Left ventricle myocardium inferior (tissue), 1 donor: ENCODE measurements around the gene POMGNT2. TPM values are rescaled to one million over a fixed set of nuclear protein-coding genes. Genes with fewer than 3 reads are reported as not detected.

Experiments
- DNase-seq: peaks from one replicate; pipeline ENCODE4 v3.0.0-alpha.2; 2020
- H3K27ac ChIP-seq: fragments of 200-600 bp; replicated peaks from 2 replicates; pipeline ENCODE4 v1.8.0; 2021
- H3K27me3 ChIP-seq: fragments of 200-600 bp; 2 replicates; pipeline ENCODE4 v1.8.0; 2021; ENCODE audit warnings: low read depth
- H3K36me3 ChIP-seq: fragments of 200-600 bp; 2 replicates; pipeline ENCODE4 v1.8.0; 2021
- H3K4me1 ChIP-seq: fragments of 200-600 bp; 2 replicates; pipeline ENCODE4 v1.8.0; 2021
- H3K4me3 ChIP-seq: fragments of 200-600 bp; 2 replicates; pipeline ENCODE4 v1.8.0; 2021; ENCODE audit warnings: mild to moderate bottlenecking, moderate library complexity
- H3K9me3 ChIP-seq: fragments of 200-600 bp; replicated peaks from 2 replicates; pipeline ENCODE4 v1.8.0; 2021
- CTCF ChIP-seq: fragments of 200-600 bp; IDR thresholded peaks from 2 replicates; pipeline ENCODE4 v1.8.0; 2021; ENCODE audit warnings: antibody characterized with exemption, mild to moderate bottlenecking, borderline replicate concordance
- intact Hi-C: fragments of 100-400 bp; cut with micrococcal nuclease; formaldehyde crosslinking; loops from one replicate; pipeline ENCODE4 v1.11.0; 2022
- total RNA-seq: library from RNA; stranded (reverse); fragmentation: NEBNext Ultra II Directional; extraction: Animal tissue kit (Norgen Biotek cat#: 25700); gene quantifications from one replicate; pipeline ENCODE4 v1.2.1, GENCODE V29; 2021
- donor health status: DM: no; HTN: yes; CAD: no; lungs with severe emphysema.

POMGNT2 gene
- total RNA-seq, 1 donor from 2014 or later = 21.7 TPM

DNA sequence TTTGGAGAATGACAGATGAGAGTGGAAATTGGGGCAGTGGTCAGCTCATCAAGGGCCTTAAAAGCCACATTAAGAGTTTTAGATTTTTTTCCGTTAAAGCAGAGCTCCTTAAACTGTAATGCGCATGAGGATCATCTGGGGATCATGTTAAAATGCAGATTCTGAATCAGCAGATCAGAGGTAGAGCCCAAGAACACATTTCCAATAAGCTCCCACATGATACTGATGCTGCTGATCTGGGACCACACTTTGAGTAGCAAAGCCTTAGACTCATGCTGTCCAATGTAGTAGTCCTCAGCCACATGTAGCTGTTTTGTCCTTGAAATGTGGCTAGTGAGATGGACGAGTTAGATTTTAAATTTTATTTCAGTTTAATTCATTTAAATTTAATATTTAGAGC is 26.3 kb upstream of the POMGNT2 start:
- DNase-seq = no peak
- Histone ChIP-seq H3K36me3 (no peaks in the 10 kb centered on the region), H3K4me1 (no peaks in the 10 kb centered on the region), H3K27me3 (no peaks in the 10 kb centered on the region), H3K4me3 (no peak overlapping the region), H3K27ac (no peak overlapping the region), H3K9me3 (peaks cover 11% of the 10 kb centered on the region)
- TF ChIP-seq CTCF = no peak
- intact Hi-C loops = no loop called here

DNA sequence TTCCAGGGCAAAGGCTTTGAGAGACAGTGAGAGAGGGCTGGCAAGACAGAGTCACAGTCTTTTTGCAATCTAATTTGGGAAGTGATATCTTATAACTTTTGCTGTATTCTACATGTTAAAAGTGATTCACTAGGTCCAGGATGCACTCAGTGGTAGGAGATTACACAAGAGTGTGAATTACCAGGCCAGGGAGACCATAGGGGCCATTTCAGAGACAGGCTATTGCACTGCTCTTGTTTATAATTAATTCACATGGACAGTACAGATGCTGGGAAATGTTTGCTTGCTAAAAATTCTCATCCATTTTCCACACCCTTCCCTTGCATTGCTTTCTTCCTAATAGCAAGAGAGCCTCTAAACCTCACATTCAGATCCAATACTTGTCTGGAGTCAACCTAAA is 22.6 kb upstream of the POMGNT2 start:
- TF ChIP-seq CTCF = no peak
- no peaks in the 10 kb centered on the region for H3K36me3 ChIP-seq
- no peak overlapping the region for H3K4me3 ChIP-seq
- H3K4me1 ChIP-seq = no peaks in the 10 kb centered on the region
- H3K27ac ChIP-seq = no peak overlapping the region
- peaks cover 17% of the 10 kb centered on the region for H3K9me3 ChIP-seq
- intact Hi-C loops = no loop called here
- DNase-seq = no peak
- H3K27me3 ChIP-seq = no peaks in the 10 kb centered on the region

GRCh38 chr3:43126536-43126935 is 20.7 kb upstream of the POMGNT2 start:
- DNase-seq = no peak
- TF ChIP-seq CTCF = no peak
- peaks cover 27% of the 10 kb centered on the region for H3K9me3 ChIP-seq
- H3K4me3 ChIP-seq = no peak overlapping the region
- no peaks in the 10 kb centered on the region for H3K36me3 ChIP-seq
- H3K27ac ChIP-seq = no peak overlapping the region
- no peaks in the 10 kb centered on the region for H3K4me1 ChIP-seq
- intact Hi-C loops = no loop called here
- H3K27me3 ChIP-seq = no peaks in the 10 kb centered on the region

DNA sequence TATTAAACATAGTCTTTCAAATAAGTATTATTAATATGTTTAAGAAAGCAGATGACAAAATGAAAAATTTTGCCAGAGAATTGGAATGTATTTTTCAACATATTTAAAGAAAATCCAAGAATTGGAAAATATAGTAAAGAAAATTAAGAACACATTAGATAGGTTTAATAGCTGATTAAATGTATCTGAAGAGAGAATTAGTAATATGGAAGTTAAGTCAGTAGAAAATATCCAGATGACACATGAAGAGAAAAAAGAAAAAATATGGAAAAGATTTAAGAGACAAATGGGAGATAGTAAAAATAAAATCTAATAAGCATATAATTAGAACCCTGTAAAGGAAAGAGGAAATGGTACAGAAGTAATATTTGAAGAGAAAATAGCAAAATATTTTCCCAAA is 18.0 kb upstream of the POMGNT2 start:
- intact Hi-C loops = no loop called here
- peaks cover 27% of the 10 kb centered on the region for H3K9me3 ChIP-seq
- no peak overlapping the region for H3K27ac ChIP-seq
- TF ChIP-seq CTCF = no peak
- no peaks in the 10 kb centered on the region for H3K36me3 ChIP-seq
- H3K4me3 ChIP-seq = no peak overlapping the region
- peaks cover 12% of the 10 kb centered on the region for H3K27me3 ChIP-seq
- H3K4me1 ChIP-seq = no peaks in the 10 kb centered on the region
- DNase-seq = no peak

- Histone ChIP-seq H3K9me3 (peaks cover 27% of the 10 kb centered on the region), H3K27me3 (peaks cover 22% of the 10 kb centered on the region), H3K36me3 (no peaks in the 10 kb centered on the region), H3K27ac (no peak overlapping the region), H3K4me3 (no peak overlapping the region), H3K4me1 (no peaks in the 10 kb centered on the region)
- TF ChIP-seq CTCF = no peak
- no peak for DNase-seq
- intact Hi-C loops = no loop called here
Measured at GRCh38 chr3:43120937-43121336, 15.1 kb upstream of the POMGNT2 start.

GRCh38 chr3:43117257-43117656 is 11.4 kb upstream of the POMGNT2 start:
- Histone ChIP-seq H3K36me3 (no peaks in the 10 kb centered on the region), H3K9me3 (no peaks in the 10 kb centered on the region), H3K4me3 (no peak overlapping the region), H3K27me3 (peaks cover 22% of the 10 kb centered on the region), H3K27ac (no peak overlapping the region), H3K4me1 (no peaks in the 10 kb centered on the region)
- intact Hi-C loops = no loop called here
- TF ChIP-seq CTCF = no peak
- DNase-seq = no peak
